Activated gamma-delta T cell treated with Interleukin-2 at 50 U/mL for 16 hours (primary cell): Measurements from ENCODE around the gene SLC8A1.

Experiments used
- DNase-seq: peaks from one replicate; pipeline ENCODE4 v3.0.0-alpha.2; 2020

SLC8A1 gene

DNA sequence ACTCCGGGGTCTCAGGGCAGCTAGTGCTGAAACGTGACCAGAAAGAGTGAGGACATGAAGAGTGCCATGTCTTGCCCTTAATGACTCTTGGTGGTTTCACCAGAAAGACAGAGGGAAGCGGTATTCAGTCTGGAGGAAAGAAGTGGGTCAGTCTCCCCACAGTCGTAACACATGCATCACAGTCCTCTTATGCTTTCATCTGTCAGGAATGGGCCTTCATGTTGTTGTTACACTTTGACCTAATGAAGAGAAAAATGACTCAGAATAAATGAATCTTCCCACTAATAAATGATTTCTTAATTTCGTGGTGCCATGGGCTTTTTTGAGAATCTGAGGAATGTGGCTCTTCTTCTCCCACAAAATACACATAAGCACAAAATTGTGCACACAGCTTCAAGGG lies 103.2 kb downstream of the SLC8A1 start:
- no peak for DNase-seq

DNA sequence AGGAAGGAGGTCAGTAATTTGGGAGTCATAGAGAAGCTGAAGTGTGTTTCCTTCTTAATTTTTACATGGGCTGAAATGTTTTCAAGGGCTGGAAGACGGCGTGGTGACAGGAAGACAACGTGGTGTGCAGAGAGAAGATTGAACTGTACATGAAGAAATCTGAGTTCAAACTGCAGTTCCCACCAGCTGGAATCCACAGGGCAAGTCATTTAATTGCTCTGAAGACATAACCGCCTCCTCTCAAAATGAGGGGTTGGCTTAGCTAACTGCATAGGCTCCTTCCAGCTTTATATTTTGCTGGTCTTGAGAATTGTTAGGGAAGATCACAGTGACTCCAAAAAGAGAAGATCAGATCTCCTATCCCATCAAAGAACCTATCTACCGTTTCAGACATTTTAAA lies 103.9 kb downstream of the SLC8A1 start:
- no peak for DNase-seq

GRCh38 chr2:40346535-40347354 lies 105.1 kb downstream of the SLC8A1 start:
- DNase-seq, result no peak

DNA sequence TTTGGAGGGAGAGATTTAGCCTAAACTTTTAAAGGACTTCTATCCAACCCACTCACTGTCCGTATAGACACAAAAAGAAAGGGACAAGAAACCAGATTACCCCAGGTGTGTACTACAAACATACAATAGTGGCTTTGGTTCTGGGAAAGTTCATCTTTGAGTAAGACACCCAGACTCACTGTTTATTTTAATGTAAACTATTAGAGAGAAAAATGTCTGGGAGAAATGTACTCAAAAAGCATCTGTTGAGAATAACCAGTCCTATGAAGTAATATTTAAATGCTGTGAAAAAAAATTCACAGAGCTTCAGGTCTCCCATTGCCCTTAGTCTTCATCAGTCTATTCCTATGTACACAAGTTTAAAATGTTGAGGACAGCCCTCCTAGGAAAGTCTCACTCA lies 107.5 kb downstream of the SLC8A1 start:
- DNase-seq, result no peak

DNA sequence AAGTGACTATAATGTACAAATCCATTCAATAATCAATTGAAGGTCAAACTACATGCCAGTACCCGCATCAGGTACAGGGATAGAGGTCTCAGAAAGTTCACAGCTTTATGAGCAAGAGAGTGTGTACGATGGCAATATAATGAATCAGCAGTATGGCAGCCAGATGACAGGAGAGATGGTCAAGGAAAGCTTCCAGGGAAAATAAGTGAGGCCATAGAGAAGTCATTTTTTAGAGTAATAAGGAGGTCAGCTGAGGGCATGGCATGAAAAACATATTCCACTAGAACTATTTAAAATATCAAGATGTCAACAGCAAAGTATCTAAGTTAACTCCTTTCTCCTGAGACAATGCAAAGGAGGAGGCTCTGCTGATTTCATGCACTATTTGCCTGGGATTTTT lies 108.0 kb downstream of the SLC8A1 start:
- no peak for DNase-seq

DNA sequence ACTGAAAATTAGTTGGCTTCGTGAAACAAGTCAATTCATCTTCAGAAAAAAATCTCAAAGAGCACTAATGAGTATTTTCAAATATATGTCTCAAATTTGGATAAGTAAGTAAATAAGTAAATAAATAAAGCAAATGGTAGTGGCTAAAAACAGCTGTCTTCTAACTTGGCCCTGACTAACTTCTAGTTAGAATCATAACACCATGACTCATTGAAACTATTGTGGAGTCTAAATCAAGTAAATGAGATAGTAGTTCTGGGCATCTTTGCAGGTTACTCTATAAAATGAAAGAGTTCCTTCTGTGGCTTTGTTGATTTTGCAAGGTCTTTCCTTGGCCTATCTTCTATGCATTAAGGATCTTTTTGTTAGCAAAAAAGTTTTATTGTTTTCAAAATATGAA lies 110.7 kb downstream of the SLC8A1 start:
- no peak for DNase-seq

DNA sequence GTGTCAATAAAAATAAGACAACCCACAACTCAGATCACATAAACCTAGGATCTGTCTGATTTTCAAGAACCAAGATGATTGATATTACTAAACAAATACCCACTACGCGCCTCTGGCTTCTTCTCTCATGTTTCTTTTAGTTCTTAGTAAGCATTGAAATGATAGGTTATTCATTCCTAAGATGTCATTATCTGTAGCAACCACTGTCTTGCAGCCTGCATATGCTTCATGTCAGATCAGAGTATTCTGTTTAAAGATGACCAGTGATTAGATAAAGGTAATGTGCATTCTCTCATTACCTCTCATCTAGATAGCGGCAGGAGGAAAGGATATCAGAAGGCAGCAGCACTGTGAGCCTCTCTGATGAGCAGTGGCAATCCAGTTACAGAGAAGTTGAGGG lies 112.9 kb downstream of the SLC8A1 start:
- DNase-seq, result no peak

DNA sequence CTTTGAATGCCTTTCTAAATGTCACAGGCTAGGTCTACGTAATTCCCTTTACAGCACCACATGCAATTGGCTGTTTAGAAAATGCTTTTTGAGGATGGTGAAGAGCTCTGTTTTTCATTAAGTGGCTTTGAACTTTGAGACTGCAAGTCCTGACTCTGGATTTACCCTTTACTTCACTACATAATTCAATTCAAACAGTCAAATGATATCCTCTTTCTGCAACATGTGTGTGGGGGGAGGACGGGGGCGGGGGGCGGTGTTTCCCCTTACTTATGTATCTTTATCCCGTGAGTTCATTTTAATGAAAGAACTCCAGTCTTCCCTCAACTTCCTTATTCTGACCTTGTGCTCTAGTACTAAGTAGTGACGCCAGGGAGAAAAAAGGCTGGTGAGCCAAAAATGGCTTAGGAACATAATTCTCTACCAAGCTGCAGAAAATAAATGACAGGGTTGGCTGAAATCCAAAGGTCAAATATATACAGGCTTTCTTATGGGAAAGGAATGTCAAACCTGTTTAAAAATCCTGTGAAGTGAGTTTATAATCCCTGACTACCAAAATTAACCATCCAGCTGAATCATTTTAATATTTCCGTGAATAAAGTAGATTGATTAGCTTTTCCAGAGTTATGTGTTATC lies 119.6 kb downstream of the SLC8A1 start:
- DNase-seq, result no peak

GRCh38 chr2:40330096-40330495 lies 121.8 kb downstream of the SLC8A1 start:
- DNase-seq, result no peak

- no peak for DNase-seq
Measured at GRCh38 chr2:40329739-40330030, 122.2 kb downstream of the SLC8A1 start.

- DNase-seq, result no peak
Measured at GRCh38 chr2:40325116-40325515, 126.8 kb downstream of the SLC8A1 start.

- no peak for DNase-seq
Measured at GRCh38 chr2:40324656-40325055, 127.2 kb downstream of the SLC8A1 start.

GRCh38 chr2:40321822-40322221 lies 130.1 kb downstream of the SLC8A1 start:
- no peak for DNase-seq

DNA sequence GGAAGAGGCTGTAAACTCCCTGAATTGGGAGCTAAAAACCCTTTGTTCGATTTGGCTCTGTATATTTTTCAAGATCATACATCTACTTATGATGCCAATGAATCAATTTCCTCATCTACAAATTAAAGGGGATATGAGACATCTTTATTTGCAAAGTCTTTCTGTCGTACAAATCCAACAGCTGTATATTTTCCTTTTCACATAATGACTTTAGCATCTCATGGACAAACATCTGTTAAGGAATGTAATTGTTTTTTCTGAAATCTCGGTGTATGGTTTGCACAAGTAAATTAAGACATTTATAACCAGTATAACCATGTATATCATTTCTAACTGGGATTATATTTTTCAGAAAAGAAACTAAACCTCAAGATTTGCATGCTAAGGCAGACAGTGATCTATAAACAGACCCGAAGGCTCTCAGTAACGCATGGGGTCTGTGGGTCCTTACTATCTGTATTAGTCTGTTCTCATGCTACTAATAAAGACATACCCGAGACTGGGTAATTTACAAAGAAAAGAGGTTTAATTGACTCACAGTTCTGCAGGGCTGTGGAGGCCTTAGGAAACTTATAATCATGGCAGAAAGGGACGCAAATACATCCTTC lies 130.8 kb downstream of the SLC8A1 start:
- DNase-seq, result no peak

DNA sequence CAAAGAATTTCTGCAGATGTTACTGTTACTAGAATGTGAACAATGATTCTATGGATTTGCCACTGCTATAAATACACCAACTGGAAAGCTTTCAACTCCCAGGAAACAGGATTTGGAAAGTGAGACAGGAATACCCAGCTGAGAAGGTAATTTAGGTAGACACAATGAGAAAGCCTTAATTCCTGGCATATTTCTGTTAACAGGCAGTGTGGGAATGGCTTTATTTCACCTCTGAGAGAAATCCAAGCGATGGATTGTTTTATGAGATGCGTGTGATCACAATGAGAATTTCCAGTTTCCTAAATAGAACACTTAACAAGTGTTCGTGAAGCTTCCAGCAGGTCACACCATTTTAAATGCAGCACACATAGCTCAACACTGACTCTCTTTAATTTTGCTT lies 133.0 kb downstream of the SLC8A1 start:
- no peak for DNase-seq

- no peak for DNase-seq
Measured at GRCh38 chr2:40317761-40318160, 134.1 kb downstream of the SLC8A1 start.

DNA sequence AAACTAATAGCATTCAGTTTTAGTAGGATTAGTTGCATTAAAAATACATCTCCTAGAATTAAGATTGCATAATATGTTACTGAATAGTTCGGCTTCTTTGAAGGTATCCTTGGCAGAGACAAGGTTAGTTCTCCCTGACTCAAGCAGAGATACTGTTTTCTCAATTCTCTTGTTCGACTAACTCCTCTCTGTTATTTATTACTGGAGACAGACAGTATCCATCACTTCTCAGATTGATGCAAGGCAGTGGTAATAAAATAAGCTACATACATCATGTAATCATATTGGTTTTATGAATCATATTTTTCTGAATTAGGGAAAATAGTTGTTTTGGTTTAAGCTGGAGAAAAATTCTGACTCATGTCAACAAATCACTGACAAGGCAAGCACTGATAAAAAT lies 134.8 kb downstream of the SLC8A1 start:
- DNase-seq, result no peak

- no peak for DNase-seq
Measured at GRCh38 chr2:40316620-40317019, 135.3 kb downstream of the SLC8A1 start.

- no peak for DNase-seq
Measured at GRCh38 chr2:40315683-40316082, 136.2 kb downstream of the SLC8A1 start.

DNA sequence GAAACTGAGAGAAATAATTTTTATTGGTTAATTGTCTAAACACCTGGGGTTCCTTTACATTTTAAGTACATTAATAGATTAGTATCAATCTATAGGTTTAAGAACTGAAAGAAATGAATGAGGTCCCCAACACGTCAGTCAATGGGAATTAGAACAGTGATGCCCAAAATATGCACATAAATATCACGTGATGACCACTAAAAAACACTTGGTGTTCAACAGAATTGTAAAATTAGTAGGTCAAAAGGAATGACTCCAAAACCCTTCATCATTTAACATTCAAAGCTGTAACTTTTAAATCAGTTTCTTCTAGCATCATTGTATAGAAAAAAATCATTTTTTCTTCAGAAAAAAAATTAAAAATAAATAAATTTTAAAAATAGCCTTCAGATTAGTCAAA lies 140.9 kb downstream of the SLC8A1 start:
- DNase-seq, result no peak

DNA sequence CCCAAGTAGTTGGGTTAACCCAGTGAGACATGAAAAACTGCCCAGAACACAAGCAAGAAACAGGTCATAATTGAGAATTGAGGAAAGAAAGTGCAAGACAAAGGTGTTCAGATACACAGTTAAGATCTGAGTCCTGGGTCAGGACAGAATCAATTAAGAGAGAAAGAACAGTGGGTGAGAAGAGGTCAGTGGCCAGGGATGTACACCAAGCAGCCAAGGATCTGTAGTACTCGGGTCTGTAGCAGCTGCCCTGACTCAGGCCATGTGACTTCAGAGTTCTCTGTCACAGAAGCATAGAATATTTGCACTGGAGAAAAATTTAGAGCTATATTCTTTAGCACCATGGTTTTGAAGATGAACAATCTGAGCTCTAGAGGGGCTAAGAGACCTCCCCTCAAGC lies 141.6 kb downstream of the SLC8A1 start:
- no peak for DNase-seq

GRCh38 chr2:40304340-40304739 lies 147.6 kb downstream of the SLC8A1 start:
- no peak for DNase-seq

DNA sequence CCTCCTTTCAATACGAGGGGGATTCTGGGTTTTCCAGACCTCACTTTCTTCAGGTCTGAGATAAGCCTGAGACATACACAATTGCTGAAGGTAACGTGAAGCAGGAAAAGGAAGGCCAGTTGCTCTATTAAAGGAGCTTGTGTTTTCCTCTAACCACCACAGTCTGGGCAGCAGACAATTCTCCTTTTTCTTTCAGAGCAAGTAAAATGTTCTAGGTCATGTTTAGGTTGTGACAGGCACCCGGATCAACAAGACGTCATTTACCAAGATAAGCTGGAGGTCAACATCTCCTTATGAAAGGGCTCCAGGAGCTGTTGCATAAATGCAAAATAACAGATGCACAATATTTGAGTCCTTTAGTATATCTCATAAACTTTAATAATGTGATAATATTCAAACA lies 148.1 kb downstream of the SLC8A1 start:
- no peak for DNase-seq

DNA sequence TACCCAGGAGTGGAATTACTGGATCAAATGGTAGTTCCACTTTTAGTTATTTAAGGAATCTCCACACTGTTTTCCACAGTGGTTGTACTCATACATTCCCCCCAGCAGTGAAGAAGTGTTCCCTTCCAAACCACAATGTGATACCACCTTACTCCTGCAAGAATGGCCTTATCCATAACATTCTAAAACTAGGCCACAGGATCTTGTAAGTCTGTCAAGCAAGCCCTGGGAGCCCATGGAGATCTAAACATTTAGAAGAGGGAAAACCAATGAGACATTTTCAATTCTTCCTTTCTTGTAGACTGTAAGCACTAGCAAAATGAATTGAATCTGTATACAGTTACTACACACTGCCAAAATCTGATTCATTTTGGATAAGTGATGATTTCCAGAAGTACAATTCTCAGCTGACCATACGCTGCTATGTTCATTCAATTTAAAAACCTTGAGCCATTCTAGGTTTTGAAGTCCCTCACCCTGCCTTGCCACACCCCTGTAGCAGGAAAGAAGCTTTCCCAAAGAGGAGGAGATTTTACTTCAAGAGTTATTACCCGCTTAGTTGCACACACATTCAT lies 149.1 kb downstream of the SLC8A1 start:
- DNase-seq, result no peak
